Stimulated activated CD4-positive, alpha-beta T cell treated with anti-CD3 and anti-CD28 coated beads, Interleukin-12 subunit alpha, Interleukin-12 subunit beta, amount 100 ng/mL, for 24 hours (primary cell): ENCODE data around the gene UPK3A.

Source experiments
- DNase-seq, 2 experiments: peaks; one replicate each; pipeline ENCODE4 v3.0.0-alpha.2; 2020; ENCODE audit warnings: low read depth in 2 of 2

Gene UPK3A

GRCh38 chr22:45284705-45285262 is at the start of gene UPK3A:
TSS of gene UPK3A (plus strand) at chr22:45284949. CDS start at chr22:45285014, 65 bp downstream.
- DNase-seq, result peak; percentile 22 to 53

- DNase-seq, result no peak
Measured at GRCh38 chr22:45235101-45235777, 49.5 kb upstream of the UPK3A start.

GRCh38 chr22:45235851-45236342 is 48.9 kb upstream of the UPK3A start:
- DNase-seq, result no peak

- no peak for DNase-seq
Measured at GRCh38 chr22:45237065-45237990, 47.4 kb upstream of the UPK3A start.

- no peak for DNase-seq
Measured at GRCh38 chr22:45238076-45238956, 46.4 kb upstream of the UPK3A start.

- DNase-seq, result no peak
Measured at GRCh38 chr22:45238957-45239680, 45.6 kb upstream of the UPK3A start.

GRCh38 chr22:45239681-45240051 is 45.1 kb upstream of the UPK3A start:
- no peak for DNase-seq

GRCh38 chr22:45240104-45240809 is 44.5 kb upstream of the UPK3A start:
- DNase-seq, result peak in 1 of 2 experiments; percentile 16

GRCh38 chr22:45240810-45241631 is 43.7 kb upstream of the UPK3A start, which contains the start of gene KIAA0930:
TSS of gene KIAA0930 (minus strand) at chr22:45240894. CDS start at chr22:45240703, 191 bp downstream.
- DNase-seq, result peak; percentile 59 to 69

GRCh38 chr22:45242778-45243191 is 42.0 kb upstream of the UPK3A start:
- no peak for DNase-seq

GRCh38 chr22:45244916-45245315 is 39.8 kb upstream of the UPK3A start:
- no peak for DNase-seq

GRCh38 chr22:45246060-45246985 is 38.4 kb upstream of the UPK3A start:
- DNase-seq, result no peak

GRCh38 chr22:45248832-45249561 is 35.8 kb upstream of the UPK3A start:
- DNase-seq, result no peak

- no peak for DNase-seq
Measured at GRCh38 chr22:45251825-45252224, 32.9 kb upstream of the UPK3A start.

GRCh38 chr22:45253039-45253641 is 31.6 kb upstream of the UPK3A start:
- DNase-seq, result no peak

GRCh38 chr22:45254388-45254787 is 30.4 kb upstream of the UPK3A start:
- no peak for DNase-seq

- no peak for DNase-seq
Measured at GRCh38 chr22:45254789-45255278, 29.9 kb upstream of the UPK3A start.
